Measurements from ENCODE around the gene TCF7L1.

The TCF7L1 gene

DNA sequence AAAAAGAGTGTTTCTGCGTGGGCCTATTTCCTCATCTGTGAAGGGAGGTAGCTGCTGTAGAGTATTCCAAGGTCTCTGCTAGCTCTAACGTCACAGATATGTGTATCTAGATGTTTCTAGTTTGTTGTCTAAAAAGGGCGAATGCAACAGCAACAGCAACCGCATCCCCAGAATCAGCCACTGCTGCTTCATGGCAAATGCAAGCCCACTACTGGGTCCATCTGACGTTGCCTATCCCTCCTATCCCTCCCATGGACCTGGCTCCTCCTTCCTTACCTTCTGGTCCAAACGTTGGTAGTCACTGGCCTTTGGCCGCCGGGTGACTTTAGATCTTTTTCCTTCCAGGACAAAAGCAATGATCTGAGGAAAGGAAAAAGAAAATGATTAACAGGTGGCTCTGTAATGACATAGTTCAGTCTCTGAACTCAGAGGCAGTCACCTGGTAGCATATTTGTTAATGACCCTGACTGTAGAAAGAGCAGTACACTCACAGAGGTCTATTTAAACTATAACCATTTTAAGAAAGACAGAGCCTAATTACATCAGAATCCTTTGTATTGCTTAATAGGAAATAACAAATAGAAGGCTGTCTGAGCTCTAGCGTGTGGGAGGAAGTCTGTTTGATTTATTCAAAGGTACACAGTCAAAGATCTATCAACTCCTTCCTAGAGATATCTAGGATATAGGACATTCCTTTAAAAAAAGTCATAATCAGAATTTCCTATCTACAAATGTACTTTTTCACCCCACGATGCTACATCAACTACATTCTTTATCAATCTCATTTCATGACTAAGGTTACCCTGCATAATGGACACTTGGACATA is 191.7 kb downstream of the TCF7L1 start:
- Histone ChIP-seq H3K4me1 (ENCODE audit: control extremely low read depth in 1 of 4, control insufficient read depth in 4 of 4, insufficient read depth in 4 of 4, low read length in 3 of 4) (peaks cover 16 to 49% (median 39%) of the 10 kb centered on the region in 4 experiments), H3K4me3 (ENCODE audit: control insufficient read depth in 1 of 7, extremely low read depth in 1 of 7, insufficient read depth in 4 of 7, low read depth in 2 of 7, low read length in 6 of 7) (peak overlapping the region in 6 of 7 experiments; percentile 6 to 97 (median 96)), H3K36me3 (ENCODE audit: control insufficient read depth in 4 of 4, insufficient read depth in 4 of 4, low read length in 3 of 4) (peaks cover 21 to 61% (median 41%) of the 10 kb centered on the region in 4 experiments), H3K27ac (ENCODE audit: insufficient read depth in 1 of 2, low read depth in 1 of 2, low read length in 2 of 2, poor library complexity in 1 of 2, severe bottlenecking in 2 of 2) (peak overlapping the region; percentile 97 to 99), H3K9me3 (ENCODE audit: control extremely low read depth in 1 of 5, control insufficient read depth in 4 of 5, insufficient read depth in 2 of 5, low read depth in 1 of 5, low read length in 4 of 5) (no peaks in the 10 kb centered on the region), H3K27me3 (replicated peaks in 2 of 5; ENCODE audit: control insufficient read depth in 4 of 5, insufficient read depth in 5 of 5, low read length in 4 of 5) (no peaks in the 10 kb centered on the region)
- DNase-seq, result no peak
- POLR2A ChIA-PET, result no interaction called here
- WGBS (ENCODE audit: insufficient coverage), result 68% methylated on average over 7 of the region's 10 CpGs
- CTCF ChIA-PET, result interaction anchor here (1.3 to 1.5 kb wide), 4 partner anchors 15 to 227 kb away, joined by 3 to 5 read pairs (median 4); no protein-coding TSS in a partner anchor

- POLR2A ChIA-PET, result interaction anchor here (0.7 kb wide), 1 partner anchor 14 kb away, joined by 3 read pairs; no protein-coding TSS in a partner anchor
- H3K9me3 ChIP-seq (ENCODE audit: control extremely low read depth in 1 of 5, control insufficient read depth in 4 of 5, insufficient read depth in 2 of 5, low read depth in 1 of 5, low read length in 4 of 5), result no peaks in the 10 kb centered on the region
- H3K27ac ChIP-seq (ENCODE audit: insufficient read depth in 1 of 2, low read depth in 1 of 2, low read length in 2 of 2, poor library complexity in 1 of 2, severe bottlenecking in 2 of 2), result peak overlapping the region; percentile 97 to 99
- 68% methylated on average over 6 of the region's 9 CpGs for WGBS (ENCODE audit: insufficient coverage)
- no peak for DNase-seq
- peak overlapping the region in 6 of 7 experiments; percentile 84 to 97 (median 96) for H3K4me3 ChIP-seq (ENCODE audit: control insufficient read depth in 1 of 7, extremely low read depth in 1 of 7, insufficient read depth in 4 of 7, low read depth in 2 of 7, low read length in 6 of 7)
- peaks cover 16 to 49% (median 39%) of the 10 kb centered on the region in 4 experiments for H3K4me1 ChIP-seq (ENCODE audit: control extremely low read depth in 1 of 4, control insufficient read depth in 4 of 4, insufficient read depth in 4 of 4, low read length in 3 of 4)
- peaks cover 18 to 55% (median 36%) of the 10 kb centered on the region in 4 experiments for H3K36me3 ChIP-seq (ENCODE audit: control insufficient read depth in 4 of 4, insufficient read depth in 4 of 4, low read length in 3 of 4)
- H3K27me3 ChIP-seq (replicated peaks in 2 of 5; ENCODE audit: control insufficient read depth in 4 of 5, insufficient read depth in 5 of 5, low read length in 4 of 5), result no peaks in the 10 kb centered on the region
- CTCF ChIA-PET, result interaction anchor here (1.3 to 1.5 kb wide), 4 partner anchors 16 to 226 kb away, joined by 3 to 5 read pairs (median 4); no protein-coding TSS in a partner anchor
These were observed 192.2 kb downstream of the TCF7L1 start for GRCh38 chr2:85325466-85325811.

- ChIA-PET POLR2A (interaction anchor here (0.7 to 2.3 kb wide), 3 partner anchors 8 to 28 kb away, joined by 3 to 12 read pairs (median 6); partner anchors contain the start of genes ELMOD3 and RETSAT), CTCF (interaction anchor here (1.0 to 1.5 kb wide), 3 partner anchors 25 to 225 kb away, joined by 3 to 5 read pairs (median 3); no protein-coding TSS in a partner anchor)
- Histone ChIP-seq H3K4me1 (ENCODE audit: control extremely low read depth in 1 of 4, control insufficient read depth in 4 of 4, insufficient read depth in 4 of 4, low read length in 3 of 4) (peaks cover 16 to 49% (median 39%) of the 10 kb centered on the region in 4 experiments), H3K36me3 (ENCODE audit: control insufficient read depth in 4 of 4, insufficient read depth in 4 of 4, low read length in 3 of 4) (peaks cover 7 to 44% (median 27%) of the 10 kb centered on the region in 4 experiments), H3K27ac (ENCODE audit: insufficient read depth in 1 of 2, low read depth in 1 of 2, low read length in 2 of 2, poor library complexity in 1 of 2, severe bottlenecking in 2 of 2) (peak overlapping the region; percentile 97 to 99), H3K9me3 (ENCODE audit: control extremely low read depth in 1 of 5, control insufficient read depth in 4 of 5, insufficient read depth in 2 of 5, low read depth in 1 of 5, low read length in 4 of 5) (no peaks in the 10 kb centered on the region), H3K27me3 (replicated peaks in 2 of 5; ENCODE audit: control insufficient read depth in 4 of 5, insufficient read depth in 5 of 5, low read length in 4 of 5) (no peaks in the 10 kb centered on the region), H3K4me3 (ENCODE audit: control insufficient read depth in 1 of 7, extremely low read depth in 1 of 7, insufficient read depth in 4 of 7, low read depth in 2 of 7, low read length in 6 of 7) (peak overlapping the region; percentile 84 to 97 (median 96))
- 10% methylated on average over 32 of the region's 32 CpGs for WGBS (ENCODE audit: insufficient coverage)
- DNase-seq, result peak; percentile 43 to 77 (median 73)
These were observed 193.4 kb downstream of the TCF7L1 start for GRCh38 chr2:85326406-85327159.

DNA sequence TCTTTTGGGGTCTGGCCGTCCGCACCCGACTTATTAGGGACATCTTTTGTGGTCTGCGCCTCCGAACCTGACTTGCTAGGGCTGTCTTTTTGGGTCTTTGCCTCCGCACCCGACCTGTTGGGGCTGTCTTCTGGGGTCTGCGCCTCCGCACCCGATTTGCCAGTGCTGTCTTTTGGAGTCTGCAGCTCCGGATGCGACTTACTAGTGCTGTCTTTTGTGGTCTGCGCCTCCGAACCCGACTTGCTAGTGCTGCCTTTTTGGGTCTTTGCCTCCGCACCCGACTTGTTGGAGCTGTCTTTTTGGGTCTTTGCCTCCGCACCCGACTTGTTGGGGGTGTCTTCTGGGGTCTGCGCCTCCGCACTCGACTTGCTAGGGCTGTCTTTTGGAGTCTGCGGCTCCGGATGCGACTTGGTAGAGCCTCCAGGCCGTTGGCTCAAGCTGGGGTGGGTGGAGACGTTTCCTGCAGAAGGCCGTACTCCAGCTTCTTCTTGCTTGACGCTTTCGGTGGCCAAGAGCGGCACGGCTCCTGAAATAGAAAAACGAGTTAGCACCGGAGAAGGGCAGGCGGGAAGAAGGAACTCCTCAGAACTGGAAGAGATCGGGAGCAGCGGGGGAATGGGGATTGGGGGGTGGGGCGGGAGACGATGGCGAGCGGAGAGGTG is 194.1 kb downstream of the TCF7L1 start:
- Histone ChIP-seq H3K27me3 (replicated peaks in 2 of 5; ENCODE audit: control insufficient read depth in 4 of 5, insufficient read depth in 5 of 5, low read length in 4 of 5) (no peaks in the 10 kb centered on the region), H3K27ac (ENCODE audit: insufficient read depth in 1 of 2, low read depth in 1 of 2, low read length in 2 of 2, poor library complexity in 1 of 2, severe bottlenecking in 2 of 2) (peak overlapping the region; percentile 97 to 99), H3K4me1 (ENCODE audit: control extremely low read depth in 1 of 4, control insufficient read depth in 4 of 4, insufficient read depth in 4 of 4, low read length in 3 of 4) (peaks cover 16 to 44% (median 39%) of the 10 kb centered on the region in 4 experiments), H3K36me3 (ENCODE audit: control insufficient read depth in 4 of 4, insufficient read depth in 4 of 4, low read length in 3 of 4) (peaks cover 7 to 37% (median 24%) of the 10 kb centered on the region in 4 experiments), H3K9me3 (ENCODE audit: control extremely low read depth in 1 of 5, control insufficient read depth in 4 of 5, insufficient read depth in 2 of 5, low read depth in 1 of 5, low read length in 4 of 5) (no peaks in the 10 kb centered on the region), H3K4me3 (ENCODE audit: control insufficient read depth in 1 of 7, extremely low read depth in 1 of 7, insufficient read depth in 4 of 7, low read depth in 2 of 7, low read length in 6 of 7) (peak overlapping the region; percentile 84 to 97 (median 96))
- DNase-seq, result peak; percentile 25 to 74 (median 70)
- 8% methylated on average over 35 of the region's 41 CpGs for WGBS (ENCODE audit: insufficient coverage)
- CTCF ChIA-PET, result interaction anchor here (1.0 to 1.4 kb wide), 3 partner anchors 26 to 224 kb away, joined by 3 read pairs; no protein-coding TSS in a partner anchor
- POLR2A ChIA-PET, result interaction anchor here (0.7 to 2.3 kb wide), 5 partner anchors 9 to 261 kb away, joined by 3 to 12 read pairs (median 4); partner anchors contain the start of genes ELMOD3 and RETSAT

GRCh38 chr2:85327822-85328617 is 194.8 kb downstream of the TCF7L1 start, which contains the start of gene TGOLN2:
Gene TGOLN2 (minus strand): TSS chr2:85327989. CDS start chr2:85327962, 27 bp downstream.
- WGBS (ENCODE audit: insufficient coverage), result 0% methylated on average over 54 of the region's 57 CpGs
- Histone ChIP-seq H3K27me3 (replicated peaks in 2 of 5; ENCODE audit: control insufficient read depth in 4 of 5, insufficient read depth in 5 of 5, low read length in 4 of 5) (no peaks in the 10 kb centered on the region), H3K4me3 (ENCODE audit: control insufficient read depth in 1 of 7, extremely low read depth in 1 of 7, insufficient read depth in 4 of 7, low read depth in 2 of 7, low read length in 6 of 7) (peak within 1 kb of the TSS; percentile 84 to 97 (median 96)), H3K4me1 (ENCODE audit: control extremely low read depth in 1 of 4, control insufficient read depth in 4 of 4, insufficient read depth in 4 of 4, low read length in 3 of 4) (peaks cover 16 to 44% (median 38%) of the 10 kb centered on the region in 4 experiments), H3K27ac (ENCODE audit: insufficient read depth in 1 of 2, low read depth in 1 of 2, low read length in 2 of 2, poor library complexity in 1 of 2, severe bottlenecking in 2 of 2) (peak within 1 kb of the TSS; percentile 97 to 99), H3K9me3 (ENCODE audit: control extremely low read depth in 1 of 5, control insufficient read depth in 4 of 5, insufficient read depth in 2 of 5, low read depth in 1 of 5, low read length in 4 of 5) (no peaks in the 10 kb centered on the region), H3K36me3 (ENCODE audit: control insufficient read depth in 4 of 4, insufficient read depth in 4 of 4, low read length in 3 of 4) (peaks cover 7 to 29% (median 19%) of the 10 kb centered on the region in 4 experiments)
- ChIA-PET CTCF (interaction anchor here (1.0 to 1.3 kb wide), 2 partner anchors 27 to 31 kb away, joined by 3 read pairs; no protein-coding TSS in a partner anchor), POLR2A (interaction anchor here (0.7 to 2.3 kb wide), 4 partner anchors 10 to 260 kb away, joined by 4 to 12 read pairs (median 5); partner anchors contain the start of genes ELMOD3 and RETSAT)
- DNase-seq, result peak; percentile 94 to 97 (median 96)

Measured in common myeloid progenitor, CD34-positive (primary cell).